ENCODE measurements around the gene ITPR2.
"Not testable (repeated sequence)": the region's sequence is repeated elsewhere in the genome, so short reads cannot be mapped to it uniquely, and the experiment has no call there.

Gene ITPR2

DNA sequence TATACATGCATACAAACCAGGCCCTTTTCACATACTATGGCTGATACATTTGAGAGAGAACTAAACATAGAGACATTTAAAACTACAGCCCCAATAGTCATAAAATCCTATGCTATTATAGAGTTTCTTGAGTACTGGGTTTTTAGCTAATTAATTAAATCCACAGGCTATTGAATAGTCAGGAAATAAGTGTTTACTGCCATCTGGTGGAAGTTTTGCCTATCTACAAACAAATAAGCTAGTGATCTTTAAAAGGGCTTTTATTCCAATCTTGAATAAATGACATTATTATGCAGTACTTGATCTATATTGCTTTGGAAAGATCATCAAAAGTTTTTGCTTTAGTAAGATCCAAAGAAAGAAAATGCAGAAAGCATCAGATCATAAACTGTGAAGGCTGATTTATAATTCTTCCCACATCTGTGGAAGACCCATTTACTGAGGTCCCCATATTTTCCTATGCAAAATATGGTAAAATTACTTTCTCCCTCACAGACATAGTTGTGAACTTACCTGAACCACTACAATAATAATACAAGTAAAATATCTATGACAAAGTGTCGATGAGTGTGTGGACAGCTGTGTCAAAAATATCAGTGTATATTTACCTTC, 131.3 kb downstream of the ITPR2 start:
- no peak for DNase-seq (ENCODE audit: low read depth)

DNA sequence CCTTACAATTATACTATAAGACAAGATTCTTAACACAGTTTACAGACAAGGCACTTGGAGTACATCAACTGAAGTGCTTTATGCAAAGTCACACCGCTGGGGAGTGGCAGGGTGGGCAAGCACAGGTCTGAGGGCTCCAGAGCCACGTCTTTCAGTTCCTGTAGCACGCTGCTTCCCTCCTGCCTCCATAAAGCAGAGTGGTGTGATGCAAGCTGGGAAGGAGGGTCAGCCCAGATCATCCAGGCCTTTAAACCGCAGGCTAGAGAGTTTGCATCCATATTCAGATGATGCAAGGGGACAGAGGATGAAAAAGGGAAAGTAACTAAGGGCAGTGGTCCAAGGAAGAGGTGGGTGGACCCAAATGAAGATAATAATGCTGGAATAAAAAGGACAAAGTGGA, 132.6 kb downstream of the ITPR2 start:
- no peak for DNase-seq (ENCODE audit: low read depth)

DNA sequence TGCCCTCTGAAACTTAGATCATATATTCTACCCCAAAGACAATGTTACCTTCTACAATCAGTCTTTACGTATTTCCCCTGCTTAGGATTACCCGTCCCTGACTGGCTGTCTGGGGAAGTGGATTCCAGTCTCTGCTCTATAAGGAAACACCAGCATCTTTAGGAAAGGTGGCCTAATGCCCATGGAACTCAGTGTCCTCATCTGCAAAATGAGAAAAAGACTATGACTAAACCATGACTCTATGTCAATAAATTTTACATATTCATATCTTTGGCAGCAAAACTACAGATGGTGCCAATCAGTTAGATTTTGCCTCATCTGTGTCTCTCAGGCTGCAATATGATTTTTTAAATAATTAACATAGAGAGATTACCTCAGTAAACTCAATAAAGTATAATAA, 133.8 kb downstream of the ITPR2 start:
- no peak for DNase-seq (ENCODE audit: low read depth)

DNA sequence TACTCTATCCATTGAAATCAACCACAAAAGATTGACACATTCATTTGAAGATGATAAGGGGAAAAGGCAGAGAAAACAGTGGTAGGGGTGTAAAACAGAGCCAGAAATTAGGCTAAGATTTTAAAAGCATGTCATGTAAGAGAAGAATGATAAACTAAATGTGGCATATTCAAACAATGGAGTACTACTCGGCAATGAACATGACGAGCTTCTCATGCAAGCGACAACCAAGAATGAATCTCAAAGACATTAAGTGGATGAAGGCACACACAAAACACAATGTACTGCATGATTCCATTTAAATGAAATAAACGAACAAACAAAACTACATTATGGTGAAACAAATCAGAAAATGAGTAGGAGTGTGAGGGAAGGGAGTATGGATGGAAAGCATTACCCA, 134.8 kb downstream of the ITPR2 start:
- DNase-seq (ENCODE audit: low read depth) = no peak

DNA sequence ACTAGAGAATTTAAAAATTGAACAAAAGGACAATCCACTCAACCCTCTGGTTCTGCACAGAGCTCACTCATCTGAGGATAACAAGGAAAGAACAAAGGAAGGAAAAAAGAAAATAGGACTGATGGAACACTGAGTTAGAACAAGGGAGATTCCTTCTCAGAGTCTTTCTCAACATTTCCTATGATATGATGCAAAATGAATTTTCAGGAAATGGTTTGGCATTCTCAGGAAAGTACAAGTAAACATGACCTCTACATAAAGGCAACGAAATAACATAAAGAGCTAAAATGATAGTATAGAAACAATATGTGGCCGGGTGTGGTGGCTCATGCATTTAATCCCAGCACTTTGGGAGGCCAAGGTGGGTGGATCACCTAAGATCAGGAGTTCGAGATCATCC, 135.8 kb downstream of the ITPR2 start:
- DNase-seq (ENCODE audit: low read depth) = no peak

DNA sequence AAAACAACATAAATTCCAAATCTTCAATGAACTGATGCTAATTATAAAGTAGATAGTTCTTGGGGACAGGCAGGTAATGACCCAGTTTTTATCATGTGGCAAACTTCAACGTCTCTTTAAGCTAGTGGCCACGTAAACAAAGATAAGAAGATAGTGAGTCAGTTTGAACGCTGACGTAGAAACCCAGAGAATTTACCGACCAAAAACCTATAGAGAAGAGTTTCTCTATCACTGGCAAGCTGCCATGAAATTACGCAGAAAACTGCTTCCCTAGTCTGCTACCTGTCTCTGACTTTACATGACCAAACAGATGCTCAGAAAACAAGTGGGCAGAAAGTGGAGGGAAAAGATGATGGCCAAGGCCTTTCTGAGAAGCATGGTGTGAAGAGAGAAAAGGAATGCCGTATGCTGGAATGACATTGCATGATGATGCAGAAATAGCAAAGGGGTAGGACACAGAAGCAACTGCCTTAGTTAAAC, 136.3 kb downstream of the ITPR2 start:
- no peak for DNase-seq (ENCODE audit: low read depth)

DNA sequence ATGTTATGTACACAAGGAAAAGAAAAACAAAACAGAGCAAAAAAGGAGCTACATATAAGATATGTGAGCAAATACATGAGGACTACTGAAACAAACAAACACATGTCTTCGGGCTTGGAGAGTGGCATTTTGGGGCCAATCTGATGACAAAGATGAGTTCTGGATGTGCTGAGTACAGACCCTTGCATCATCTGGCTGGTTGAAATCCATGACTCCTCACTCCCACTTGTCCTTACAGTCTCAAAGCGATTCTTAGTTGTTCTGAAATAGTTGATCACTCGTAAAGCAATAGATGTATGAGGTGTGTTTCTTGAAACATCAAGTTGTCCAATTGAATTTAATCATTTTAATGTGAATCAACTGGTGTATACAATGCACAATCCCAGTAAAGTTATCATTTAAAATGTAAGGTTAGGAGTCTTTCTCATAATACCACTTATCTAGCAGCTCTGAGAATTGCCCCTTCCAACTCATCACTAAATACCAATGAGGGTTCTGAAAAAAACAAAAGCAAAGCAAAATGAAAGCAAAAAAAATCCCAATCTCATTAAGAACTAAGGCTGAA, 136.9 kb downstream of the ITPR2 start:
- no peak for DNase-seq (ENCODE audit: low read depth)

DNA sequence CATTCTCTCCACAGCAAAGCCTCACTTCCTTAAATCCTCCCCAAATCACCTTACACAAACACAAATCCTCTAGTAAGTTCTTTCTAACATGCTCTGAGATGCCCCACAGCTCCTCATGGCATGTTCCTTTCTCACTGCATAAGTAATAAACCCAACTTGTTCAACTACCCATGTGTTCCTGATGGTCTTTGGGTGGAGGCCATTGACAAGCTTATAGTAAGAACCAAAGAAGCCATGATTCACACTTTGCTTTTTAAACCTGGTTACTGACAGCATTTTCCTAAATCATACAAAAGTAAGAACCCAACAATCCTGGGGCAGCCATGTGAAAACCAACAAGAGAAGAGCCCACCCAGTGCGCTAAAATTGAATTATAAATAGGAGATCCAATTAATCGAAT, 138.6 kb downstream of the ITPR2 start:
- DNase-seq (ENCODE audit: low read depth) = no peak

DNA sequence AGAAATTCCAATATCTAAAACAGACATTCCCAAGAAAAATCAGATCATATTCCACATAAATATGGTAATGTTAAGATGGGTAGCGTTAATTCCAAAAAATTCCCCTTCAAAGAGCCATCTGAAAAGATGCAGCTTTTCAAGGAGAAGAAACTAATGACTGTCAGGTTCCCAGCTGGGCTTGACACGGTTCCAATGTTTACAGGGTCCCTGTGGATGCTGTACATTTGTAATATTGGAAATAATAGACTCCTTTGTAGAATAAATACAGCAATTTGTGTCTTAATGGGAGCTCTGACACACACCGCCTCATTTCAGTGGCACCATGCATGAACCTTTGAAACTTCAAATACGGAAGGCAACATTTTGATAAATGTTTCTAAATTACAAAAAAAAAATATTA, 140.6 kb downstream of the ITPR2 start:
- no peak for DNase-seq (ENCODE audit: low read depth)

DNA sequence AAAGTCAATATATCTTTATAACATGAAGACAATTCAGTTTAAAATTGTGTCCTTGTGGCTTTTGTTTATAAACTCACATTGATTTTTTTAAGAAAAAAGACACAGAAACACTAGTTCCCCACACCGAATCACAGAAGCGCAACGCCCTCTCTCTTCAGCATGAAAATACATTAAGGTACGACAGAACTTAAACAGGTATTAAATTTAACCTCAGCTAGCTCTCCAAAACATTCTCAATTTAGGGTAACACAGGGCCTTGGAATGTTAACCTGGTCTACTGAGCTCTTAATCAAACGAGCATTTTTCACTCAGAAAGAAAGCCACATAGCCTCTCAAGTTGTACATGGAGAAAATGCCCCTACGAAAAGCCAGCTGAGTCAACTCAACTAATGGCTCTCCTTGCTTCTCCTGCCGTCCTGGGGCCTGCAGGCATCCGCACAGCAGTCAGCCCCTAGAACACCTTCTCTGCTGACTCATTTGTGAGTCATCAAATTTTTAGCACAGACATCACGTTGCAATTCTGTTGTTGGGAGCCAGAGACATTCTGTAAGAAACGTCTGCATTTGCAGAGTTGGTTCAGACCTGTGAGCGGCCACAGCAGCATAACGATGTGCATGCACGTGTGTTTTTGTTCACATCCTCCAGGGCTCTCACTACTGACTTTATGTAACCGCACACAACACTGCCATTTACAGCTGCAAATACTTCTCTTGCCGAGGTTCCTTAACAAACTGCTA, 141.6 kb downstream of the ITPR2 start:
- DNase-seq (ENCODE audit: low read depth) = peak; percentile 85

DNA sequence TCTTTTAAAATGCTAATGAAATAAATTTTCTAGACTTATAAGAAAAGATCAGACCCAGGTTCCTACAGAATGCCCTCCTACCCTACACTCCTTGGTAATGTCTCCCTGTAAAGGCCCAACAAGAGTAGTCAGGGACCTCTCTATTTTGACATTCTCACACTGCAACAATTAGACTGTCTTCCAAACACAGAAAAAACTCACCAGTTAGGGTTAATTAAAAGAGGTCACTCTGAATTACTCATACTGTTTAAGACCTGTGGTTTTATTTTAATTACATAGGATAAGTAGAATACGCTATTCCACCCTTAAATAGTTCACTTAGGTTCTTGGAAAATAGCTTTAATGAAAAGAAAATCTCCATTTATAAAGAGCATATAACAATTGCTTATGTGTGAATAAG, 142.4 kb downstream of the ITPR2 start:
- no peak for DNase-seq (ENCODE audit: low read depth)

DNA sequence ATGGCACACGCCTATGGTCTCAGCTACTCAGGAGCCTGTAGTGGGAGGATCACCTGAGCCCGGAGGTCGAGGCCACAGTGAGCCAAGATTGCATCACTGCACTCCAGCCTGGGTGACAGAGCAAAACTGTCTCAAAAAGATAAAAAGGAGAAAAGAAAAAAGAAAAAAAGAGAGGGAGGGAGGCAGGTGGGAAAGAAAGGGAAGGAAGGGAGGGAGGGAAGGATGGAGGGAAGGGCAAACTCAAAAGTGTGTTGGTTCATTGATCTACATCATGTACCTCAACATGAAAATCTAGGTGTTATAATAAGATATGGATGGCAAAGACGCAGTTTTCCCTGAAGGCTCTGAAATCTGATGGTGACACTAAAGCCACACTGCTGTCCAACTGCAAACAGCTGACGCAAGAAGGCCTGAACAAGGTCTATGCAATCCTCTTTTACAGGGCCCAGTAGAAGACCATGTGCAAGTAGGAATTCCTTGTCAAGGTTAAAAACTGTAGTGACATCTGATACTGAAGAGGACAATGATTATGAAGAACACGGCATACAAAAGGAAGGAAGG, 143.6 kb downstream of the ITPR2 start:
- DNase-seq (ENCODE audit: low read depth) = no peak

DNA sequence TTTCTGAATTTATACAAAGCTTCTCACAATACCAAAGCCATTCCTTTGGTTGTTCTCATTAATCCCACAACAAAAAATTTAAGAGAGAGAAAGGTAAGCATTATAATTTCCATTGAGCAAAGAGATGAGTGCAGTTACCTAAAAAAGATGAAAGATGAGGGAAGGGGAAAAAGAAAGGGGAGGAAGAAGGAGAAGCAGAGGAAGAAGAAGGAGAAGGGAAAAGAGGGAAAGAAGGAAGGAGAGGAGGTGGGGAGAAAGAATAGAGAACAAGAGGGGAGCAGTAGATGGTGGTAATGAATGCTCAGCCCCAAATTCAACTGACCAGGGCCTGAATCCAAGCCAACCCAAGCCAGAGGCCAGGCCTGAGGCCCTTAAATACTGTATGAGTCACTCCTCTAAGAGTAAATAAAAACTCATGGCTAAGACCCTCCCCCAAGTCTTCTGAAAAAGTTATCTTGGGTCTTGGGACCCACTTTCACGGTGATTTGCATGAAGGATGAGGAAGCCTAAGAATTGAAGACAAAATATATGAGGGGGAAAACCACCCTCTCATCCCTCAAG, 144.6 kb downstream of the ITPR2 start:
- no peak for DNase-seq (ENCODE audit: low read depth)

DNA sequence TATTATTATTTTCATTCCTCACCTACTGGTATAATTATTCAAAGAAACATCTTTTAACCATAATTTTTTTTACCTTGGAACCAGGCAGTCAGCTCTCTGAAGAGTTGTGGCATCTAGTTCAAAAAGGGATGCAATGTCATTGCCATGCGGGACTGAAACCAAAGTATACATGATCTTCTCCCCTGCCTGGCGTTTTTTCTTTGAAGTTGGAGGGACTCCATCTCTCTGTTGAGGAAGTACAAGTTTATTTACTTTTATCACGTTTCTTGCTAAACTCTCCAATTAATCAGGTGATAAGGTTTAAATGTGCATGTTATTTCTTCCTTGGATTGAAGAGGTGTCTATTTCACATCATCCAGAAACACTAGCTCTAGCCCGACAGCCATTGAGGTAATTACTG, 146.6 kb downstream of the ITPR2 start:
- no peak for DNase-seq (ENCODE audit: low read depth)

DNA sequence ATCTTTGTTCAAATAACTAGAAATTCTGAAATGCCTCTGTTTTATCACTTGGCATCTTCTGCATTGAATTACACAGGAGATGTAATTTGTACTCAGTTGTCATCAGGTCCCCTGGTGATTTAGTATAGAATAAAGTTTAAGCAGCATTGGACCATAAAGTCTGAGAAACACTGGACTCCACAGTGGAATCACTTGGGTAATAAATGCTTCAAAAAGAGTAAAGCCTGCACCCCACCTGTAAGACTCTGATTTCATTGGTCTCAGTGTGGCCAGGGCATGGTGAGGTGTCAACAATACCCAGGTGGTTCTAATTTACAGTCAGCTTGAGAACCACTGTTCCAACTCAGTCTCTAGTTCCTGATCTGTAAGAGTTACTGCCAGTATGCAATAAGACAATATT, 148.9 kb downstream of the ITPR2 start:
- no peak for DNase-seq (ENCODE audit: low read depth)

DNA sequence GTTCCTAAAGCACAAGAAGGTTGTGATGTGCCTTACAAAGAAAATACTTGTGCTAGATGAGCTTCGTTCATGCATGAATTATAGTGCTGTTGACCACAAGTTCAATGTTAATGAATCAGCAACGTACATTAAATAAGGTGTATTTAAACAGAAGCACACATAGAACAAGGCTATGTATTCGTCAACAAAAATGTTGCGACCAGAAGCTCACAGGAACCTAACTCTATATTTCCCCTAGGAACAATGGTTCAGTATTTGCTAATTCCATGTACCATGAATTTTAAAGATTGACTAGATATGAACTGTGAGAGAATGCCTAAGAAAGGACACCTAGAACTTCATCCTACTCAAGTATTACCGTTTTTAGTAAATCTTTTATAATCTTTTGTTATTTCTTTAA, 149.6 kb downstream of the ITPR2 start:
- no peak for DNase-seq (ENCODE audit: low read depth)

DNA sequence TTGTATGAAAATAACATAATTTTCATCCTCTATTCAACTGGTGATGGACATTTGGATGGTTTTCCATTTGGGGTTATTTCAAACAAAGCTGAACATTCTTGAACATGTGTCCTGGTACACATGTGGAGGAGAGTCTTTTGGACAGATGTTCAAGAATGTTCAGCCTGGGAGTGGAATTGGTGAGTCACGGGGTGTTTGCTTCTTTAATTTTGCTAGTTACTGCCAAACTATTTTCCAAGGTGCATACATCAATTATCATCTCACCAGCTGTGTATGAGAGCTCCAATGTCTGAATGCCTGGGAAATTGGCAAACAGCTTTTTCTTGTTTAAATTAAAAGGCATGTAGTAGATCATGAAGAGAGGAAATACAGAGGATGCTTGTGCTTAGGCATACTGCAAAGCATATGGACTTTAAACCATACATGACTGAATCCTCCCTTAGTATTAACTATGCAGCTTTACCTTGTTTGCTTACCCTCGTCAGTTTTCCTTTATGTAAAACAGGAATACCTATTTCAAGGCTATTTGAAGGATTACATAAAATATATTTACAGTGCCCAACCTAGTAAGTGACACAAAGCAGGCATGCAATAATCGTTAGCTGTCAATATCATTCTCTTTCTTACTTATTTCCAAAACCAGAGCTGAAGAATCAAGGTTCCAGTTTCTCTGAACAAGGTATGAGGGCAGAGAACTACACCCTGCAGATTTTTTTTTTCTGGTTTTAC, 152.1 kb downstream of the ITPR2 start:
- DNase-seq (ENCODE audit: low read depth) = no peak

DNA sequence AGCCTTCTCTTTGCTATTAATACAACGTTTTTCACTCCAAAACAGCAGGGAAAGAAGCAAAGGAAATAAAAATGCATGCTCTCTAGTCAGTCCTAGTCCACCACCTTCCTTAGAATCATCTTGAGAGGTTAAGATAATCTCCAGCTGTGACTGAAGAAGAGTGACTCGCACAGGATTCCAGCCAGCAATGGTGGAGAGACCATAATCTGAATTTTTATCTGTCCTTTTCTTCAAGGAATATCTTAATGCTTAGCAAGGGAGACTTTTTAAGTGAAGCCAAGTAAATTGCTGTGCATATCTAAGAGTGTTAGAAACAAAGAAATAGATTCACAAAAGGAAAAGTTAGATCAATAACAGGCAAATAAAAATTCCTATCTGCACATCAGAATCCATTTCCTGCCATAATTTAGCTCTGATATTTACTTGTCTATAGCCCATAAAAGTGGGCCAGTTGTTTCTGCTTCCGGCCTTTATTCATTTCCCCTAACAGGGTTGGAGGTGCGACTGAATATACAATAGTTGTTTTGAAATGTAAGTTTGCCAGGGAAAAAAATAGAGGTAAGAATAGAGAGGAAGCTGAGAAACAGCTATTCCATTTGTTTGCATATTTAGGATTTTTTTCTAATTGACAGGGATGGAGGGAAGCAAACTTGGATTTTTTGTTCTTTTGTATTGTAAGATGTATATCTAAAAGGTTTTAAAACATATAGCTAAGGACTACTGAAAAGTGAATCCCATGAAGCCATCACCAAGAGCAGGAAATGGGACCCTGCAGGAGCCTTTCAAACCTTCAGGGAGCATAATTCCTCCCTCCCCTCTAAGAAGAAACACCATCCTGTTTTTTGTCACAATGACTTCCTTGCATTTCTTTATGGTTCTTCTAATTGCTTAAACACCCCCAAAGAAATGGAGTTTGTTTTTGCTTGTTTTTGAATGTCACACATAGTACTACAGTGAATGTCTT, 154.0 kb downstream of the ITPR2 start:
- DNase-seq (ENCODE audit: low read depth) = no peak

DNA sequence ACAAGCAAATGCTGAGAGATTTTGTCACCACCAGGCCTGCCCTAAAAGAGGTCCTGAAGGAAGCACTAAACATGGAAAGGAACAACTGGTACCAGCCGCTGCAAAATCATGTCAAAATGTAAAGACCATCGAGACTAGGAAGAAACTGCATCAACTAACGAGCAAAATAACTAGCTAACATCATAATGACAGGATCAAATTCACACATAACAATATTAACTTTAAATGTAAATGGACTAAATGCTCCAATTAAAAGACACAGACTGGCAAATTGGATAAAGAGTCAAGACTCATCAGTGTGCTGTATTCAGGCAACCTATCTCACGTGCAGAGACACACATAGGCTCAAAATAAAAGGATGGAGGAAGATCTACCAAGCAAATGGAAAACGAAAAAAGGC, 161.5 kb downstream of the ITPR2 start:
- not testable (repeated sequence) for DNase-seq (ENCODE audit: low read depth)

DNA sequence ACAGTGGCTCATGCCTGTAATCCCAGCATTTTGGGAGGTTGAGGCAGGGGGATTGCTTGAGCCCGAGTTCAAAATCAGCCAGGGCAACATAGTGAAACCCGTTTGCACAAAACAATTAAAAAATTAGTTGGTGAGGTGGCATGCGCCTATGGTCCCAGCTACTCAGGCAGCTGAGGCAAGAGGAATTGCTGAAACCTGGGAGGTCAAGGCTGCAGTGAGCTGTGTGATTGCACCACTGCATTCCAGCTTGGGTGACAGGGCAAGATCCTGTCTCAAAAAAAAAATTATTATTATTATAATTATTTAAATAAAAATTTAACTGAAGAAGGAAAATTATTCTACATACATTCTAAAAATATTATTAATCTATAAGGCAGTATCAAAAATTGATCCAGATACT, 164.1 kb downstream of the ITPR2 start:
- no peak for DNase-seq (ENCODE audit: low read depth)

DNA sequence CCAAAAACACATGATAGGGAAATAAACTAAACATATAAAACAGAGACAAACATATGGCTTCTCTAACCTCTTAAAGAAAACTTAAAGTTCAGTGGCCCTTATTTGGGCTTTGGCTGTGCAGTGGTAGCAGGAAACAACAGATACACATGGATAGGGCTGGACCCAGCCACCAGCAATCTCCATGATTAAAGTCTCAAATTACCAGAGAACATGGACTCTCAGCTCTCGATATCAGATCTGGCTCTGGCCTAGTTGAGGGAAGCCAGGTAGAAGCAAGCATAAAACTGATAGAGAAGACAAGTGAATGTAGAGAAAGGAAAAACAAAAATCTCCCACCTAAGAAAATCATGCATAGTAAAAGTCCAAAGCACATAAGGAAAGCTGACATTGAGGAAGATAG, 164.8 kb downstream of the ITPR2 start:
- no peak for DNase-seq (ENCODE audit: low read depth)

Measured in GM04504 (cell line).